ENCODE data around the gene PIAS1. TPM values are rescaled to one million over a fixed set of nuclear protein-coding genes. Genes with fewer than 3 reads are reported as not detected.

PIAS1 gene
- total RNA-seq, 2 experiments from 2014 or later = 26.7 to 45.8 TPM

GRCh38 chr15:68205558-68205944 lies 151.4 kb downstream of the PIAS1 start:
- no peak for ATAC-seq
- H3K36me3 Mint-ChIP-seq (ENCODE audit: low read depth) = peaks cover 7% of the 10 kb centered on the region
- no peak for DNase-seq
- H3K4me3 Mint-ChIP-seq = no peak overlapping the region
- no peaks in the 10 kb centered on the region for H3K9me3 Mint-ChIP-seq (ENCODE audit: low read depth)
- ChIA-PET CTCF (interaction anchor here (0.6 to 1.0 kb wide), 2 partner anchors 11 to 15 kb away, joined by 3 read pairs; no protein-coding TSS in a partner anchor), POLR2A (no interaction called here)
- H3K27ac Mint-ChIP-seq = no peak overlapping the region
- peaks cover 22% of the 10 kb centered on the region for H3K4me1 Mint-ChIP-seq
- H3K27me3 Mint-ChIP-seq = no peaks in the 10 kb centered on the region
- intact Hi-C loops (cut with DNase I, micrococcal nuclease) = no loop called here

DNA sequence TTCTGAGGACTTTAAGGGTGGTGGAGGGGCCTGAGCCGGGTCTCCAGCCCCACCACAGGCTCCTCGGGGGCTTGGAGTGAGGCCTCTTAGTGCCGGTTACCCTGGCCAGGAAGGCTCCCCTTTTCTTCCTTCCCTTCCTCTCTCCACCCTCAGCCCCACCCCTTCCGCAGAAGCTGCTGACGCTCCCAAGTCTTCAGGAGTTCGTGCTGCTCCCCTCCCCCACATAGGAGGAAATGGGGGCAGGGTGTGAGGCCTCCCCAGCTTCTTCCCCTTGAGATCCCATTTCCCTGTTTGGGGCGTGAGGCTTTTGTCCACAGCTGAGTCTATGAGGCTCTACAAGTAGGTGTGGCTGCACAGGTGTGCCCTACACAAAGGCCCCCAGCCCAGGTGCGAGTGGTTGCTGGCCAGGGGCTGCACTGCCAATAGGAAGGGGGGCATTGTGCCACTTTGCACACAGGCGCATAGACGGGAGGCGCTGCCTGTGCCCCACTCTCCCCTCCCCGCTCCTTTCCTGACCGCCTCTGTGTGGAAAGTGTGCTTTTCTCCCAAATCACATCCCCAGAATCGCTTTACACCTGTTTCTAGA lies 151.9 kb downstream of the PIAS1 start:
- H3K27ac Mint-ChIP-seq = no peak overlapping the region
- peaks cover 24% of the 10 kb centered on the region for H3K4me1 Mint-ChIP-seq
- H3K36me3 Mint-ChIP-seq (ENCODE audit: low read depth) = peaks cover 7% of the 10 kb centered on the region
- no peak for DNase-seq
- H3K27me3 Mint-ChIP-seq = no peaks in the 10 kb centered on the region
- ATAC-seq = no peak
- ChIA-PET CTCF (interaction anchor here (0.6 to 1.0 kb wide), 2 partner anchors 10 to 15 kb away, joined by 3 read pairs; no protein-coding TSS in a partner anchor), POLR2A (no interaction called here)
- H3K9me3 Mint-ChIP-seq (ENCODE audit: low read depth) = no peaks in the 10 kb centered on the region
- intact Hi-C loops (cut with DNase I, micrococcal nuclease) = no loop called here
- no peak overlapping the region for H3K4me3 Mint-ChIP-seq

DNA sequence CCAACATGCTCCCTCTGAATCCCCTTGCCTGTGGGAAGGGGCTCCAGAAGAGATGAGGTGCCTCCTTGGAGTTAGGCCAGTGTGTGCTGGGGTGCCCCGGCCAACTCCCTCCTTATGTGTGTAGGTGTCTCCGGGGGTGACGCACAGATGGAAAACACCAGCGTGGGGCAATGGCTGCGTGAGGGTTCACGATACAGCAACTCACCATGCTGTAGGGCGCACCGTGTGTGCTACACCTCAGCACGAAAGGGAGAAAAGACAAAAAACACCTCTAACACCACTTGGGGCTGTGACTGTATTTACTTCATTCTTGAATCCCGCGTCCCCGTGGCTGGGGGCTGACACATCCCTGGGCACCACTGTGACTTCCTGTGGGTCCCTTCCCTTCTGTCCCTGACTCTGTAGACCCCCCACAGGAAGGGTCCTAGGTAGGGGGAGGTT lies 152.6 kb downstream of the PIAS1 start:
- ChIA-PET POLR2A (no interaction called here), CTCF (no interaction called here)
- DNase-seq (no peak), ATAC-seq (no peak)
- no peak overlapping the region for H3K27ac Mint-ChIP-seq
- H3K4me1 Mint-ChIP-seq = peaks cover 24% of the 10 kb centered on the region
- H3K9me3 Mint-ChIP-seq (ENCODE audit: low read depth) = no peaks in the 10 kb centered on the region
- H3K36me3 Mint-ChIP-seq (ENCODE audit: low read depth) = peaks cover 9% of the 10 kb centered on the region
- H3K4me3 Mint-ChIP-seq = no peak overlapping the region
- intact Hi-C loops (cut with DNase I, micrococcal nuclease) = no loop called here
- no peaks in the 10 kb centered on the region for H3K27me3 Mint-ChIP-seq

DNA sequence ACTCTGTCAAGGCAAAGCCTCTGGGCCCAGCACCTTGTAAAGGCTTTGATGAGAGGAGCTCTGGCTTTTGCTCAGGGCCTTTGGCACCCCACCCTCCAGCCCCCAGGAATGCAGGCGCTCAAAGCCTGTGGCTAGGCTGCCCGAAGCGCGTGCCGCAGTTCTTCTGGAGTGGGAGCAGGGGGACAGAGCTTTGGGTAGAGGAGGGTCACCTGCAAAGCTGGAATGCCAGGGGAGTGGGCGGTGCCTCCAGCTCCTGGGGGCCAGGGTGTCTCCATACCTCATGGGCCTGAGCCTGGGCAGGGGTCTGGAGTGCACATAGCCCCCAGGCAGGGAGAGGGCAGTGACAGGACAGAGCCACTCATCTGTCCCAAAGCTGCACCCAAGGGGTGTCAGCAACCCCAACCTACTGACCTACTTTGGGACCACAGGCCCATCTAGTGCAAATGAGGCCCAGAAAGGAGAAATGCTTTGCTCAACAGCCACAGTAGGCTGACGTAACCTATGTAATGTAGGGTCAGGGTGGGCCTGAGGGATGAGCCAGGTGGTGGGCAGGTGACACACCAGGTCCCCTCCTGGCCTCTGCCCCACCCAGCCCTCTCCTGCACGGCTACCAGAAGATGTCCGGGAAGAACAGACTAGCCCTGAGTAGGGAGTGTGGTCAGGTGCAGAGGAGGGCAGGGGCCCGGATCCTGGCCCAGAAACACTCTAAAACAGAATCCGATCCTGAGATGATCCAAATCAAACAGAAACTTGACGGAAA lies 153.2 kb downstream of the PIAS1 start:
- intact Hi-C loops (cut with DNase I, micrococcal nuclease) = no loop called here
- no peaks in the 10 kb centered on the region for H3K27me3 Mint-ChIP-seq
- H3K9me3 Mint-ChIP-seq (ENCODE audit: low read depth) = no peaks in the 10 kb centered on the region
- peaks cover 24% of the 10 kb centered on the region for H3K4me1 Mint-ChIP-seq
- no peak for DNase-seq
- H3K4me3 Mint-ChIP-seq = no peak overlapping the region
- ATAC-seq = no peak
- ChIA-PET CTCF (no interaction called here), POLR2A (no interaction called here)
- peaks cover 15% of the 10 kb centered on the region for H3K36me3 Mint-ChIP-seq (ENCODE audit: low read depth)
- no peak overlapping the region for H3K27ac Mint-ChIP-seq

- H3K27me3 Mint-ChIP-seq = no peaks in the 10 kb centered on the region
- ChIA-PET CTCF (no interaction called here), POLR2A (no interaction called here)
- H3K9me3 Mint-ChIP-seq (ENCODE audit: low read depth) = no peaks in the 10 kb centered on the region
- peaks cover 24% of the 10 kb centered on the region for H3K4me1 Mint-ChIP-seq
- DNase-seq (no peak), ATAC-seq (no peak)
- no peak overlapping the region for H3K4me3 Mint-ChIP-seq
- intact Hi-C loops (cut with DNase I, micrococcal nuclease) = no loop called here
- H3K27ac Mint-ChIP-seq = peak overlapping the region; percentile 31
- peaks cover 15% of the 10 kb centered on the region for H3K36me3 Mint-ChIP-seq (ENCODE audit: low read depth)
Measured at GRCh38 chr15:68208136-68208535, 154.0 kb downstream of the PIAS1 start.

DNA sequence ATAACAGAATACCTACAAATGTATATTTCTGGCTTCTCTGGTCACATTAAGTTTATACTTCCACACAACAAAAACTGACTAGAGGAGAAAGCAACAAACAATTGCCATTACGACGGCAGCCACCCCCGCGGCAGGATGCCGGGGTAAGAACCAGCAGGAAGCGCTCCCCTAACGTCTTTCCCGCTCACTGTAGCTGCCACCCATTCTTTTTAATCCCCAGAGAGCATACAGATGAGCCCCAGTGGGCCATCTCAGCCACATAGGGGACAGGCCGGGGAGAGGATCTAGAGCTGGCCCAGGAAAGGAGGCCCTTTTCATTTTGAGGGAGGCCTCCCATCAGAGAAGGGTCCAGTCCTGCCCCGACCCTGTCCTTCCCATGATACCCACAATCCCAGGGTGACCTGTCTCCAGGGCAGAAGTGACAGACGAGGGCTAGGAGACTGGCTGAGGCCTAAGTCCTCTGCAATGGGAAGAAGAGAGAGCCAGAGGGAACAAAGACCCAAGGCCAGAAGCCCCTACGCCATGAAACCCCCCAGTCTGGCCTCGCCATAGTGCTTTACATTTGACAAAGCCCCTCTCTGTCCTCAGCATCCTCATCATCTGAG lies 154.6 kb downstream of the PIAS1 start:
- DNase-seq = peak; percentile 53
- H3K27ac Mint-ChIP-seq = peak overlapping the region; percentile 42
- H3K9me3 Mint-ChIP-seq (ENCODE audit: low read depth) = no peaks in the 10 kb centered on the region
- ATAC-seq = no peak
- peaks cover 16% of the 10 kb centered on the region for H3K36me3 Mint-ChIP-seq (ENCODE audit: low read depth)
- POLR2A ChIA-PET = no interaction called here
- H3K4me3 Mint-ChIP-seq = no peak overlapping the region
- peaks cover 24% of the 10 kb centered on the region for H3K4me1 Mint-ChIP-seq
- CTCF ChIA-PET = no interaction called here
- H3K27me3 Mint-ChIP-seq = no peaks in the 10 kb centered on the region
- intact Hi-C loops (cut with DNase I, micrococcal nuclease) = no loop called here

DNA sequence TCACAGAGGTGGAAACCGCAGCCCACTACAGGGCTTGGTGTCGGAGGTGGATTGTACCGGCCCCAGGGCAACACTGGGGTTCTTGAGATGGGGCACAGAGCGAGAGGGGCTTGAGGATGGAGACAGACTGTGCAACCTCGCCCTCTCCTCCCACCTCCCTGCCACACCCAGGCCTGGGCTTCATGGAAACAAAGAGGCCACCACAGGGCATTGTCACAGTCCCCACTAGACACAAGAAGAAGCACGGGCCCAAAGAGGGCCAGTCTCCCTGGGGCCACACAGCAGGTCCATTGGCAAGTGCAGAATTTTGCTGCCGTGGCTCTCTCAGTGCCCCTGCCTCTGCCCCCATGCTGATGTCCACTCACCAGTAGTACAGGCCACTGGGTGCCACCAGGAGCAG lies 155.2 kb downstream of the PIAS1 start:
- peaks cover 24% of the 10 kb centered on the region for H3K4me1 Mint-ChIP-seq
- peaks cover 19% of the 10 kb centered on the region for H3K36me3 Mint-ChIP-seq (ENCODE audit: low read depth)
- ChIA-PET CTCF (interaction anchor here (1.2 kb wide), 1 partner anchor 179 kb away, joined by 3 read pairs; no protein-coding TSS in a partner anchor), POLR2A (no interaction called here)
- H3K27ac Mint-ChIP-seq = peak overlapping the region; percentile 59
- DNase-seq (no peak), ATAC-seq (no peak)
- H3K9me3 Mint-ChIP-seq (ENCODE audit: low read depth) = no peaks in the 10 kb centered on the region
- intact Hi-C loops (cut with DNase I, micrococcal nuclease) = no loop called here
- H3K4me3 Mint-ChIP-seq = no peak overlapping the region
- no peaks in the 10 kb centered on the region for H3K27me3 Mint-ChIP-seq

DNA sequence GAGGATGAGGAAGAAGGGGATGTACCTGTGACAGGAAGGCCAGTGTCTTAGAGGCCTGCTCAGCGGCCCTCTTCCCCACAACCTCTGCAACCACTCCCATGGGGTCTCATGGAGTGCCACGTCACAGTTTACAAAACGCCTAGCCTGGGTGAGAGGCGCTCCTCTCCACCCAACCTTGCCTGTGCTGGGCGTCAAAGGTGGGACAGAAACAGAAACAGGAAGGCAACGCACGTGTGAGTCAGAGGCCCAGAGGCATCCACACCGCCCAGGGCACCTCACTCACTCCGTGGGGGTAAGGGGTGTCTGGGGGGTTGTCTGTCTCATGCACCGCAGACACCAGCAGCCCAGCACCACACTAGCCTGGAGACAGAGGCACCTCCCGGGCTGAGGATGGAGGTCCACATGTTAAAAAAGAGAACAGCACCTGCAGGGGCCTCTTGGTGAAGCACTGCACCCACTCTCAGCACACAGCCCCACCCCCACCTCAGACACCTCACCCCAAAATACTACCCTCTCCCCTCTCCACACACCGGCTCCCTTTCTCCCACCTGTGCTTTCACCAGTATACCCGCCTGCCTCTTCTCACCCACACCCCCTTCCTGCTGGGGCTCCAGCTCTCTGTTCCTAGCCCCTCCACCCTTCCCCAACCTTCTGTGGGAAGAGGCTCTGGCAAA lies 155.8 kb downstream of the PIAS1 start:
- DNase-seq (peak; percentile 66), ATAC-seq (peak; percentile 90)
- Mint-ChIP-seq H3K9me3 (ENCODE audit: low read depth) (no peaks in the 10 kb centered on the region), H3K4me1 (peaks cover 21% of the 10 kb centered on the region), H3K27ac (peak overlapping the region; percentile 59), H3K27me3 (no peaks in the 10 kb centered on the region), H3K4me3 (no peak overlapping the region), H3K36me3 (ENCODE audit: low read depth) (peaks cover 19% of the 10 kb centered on the region)
- ChIA-PET CTCF (interaction anchor here (0.6 to 1.2 kb wide), 2 partner anchors 164 to 180 kb away, joined by 3 read pairs; no protein-coding TSS in a partner anchor), POLR2A (no interaction called here)
- intact Hi-C loops (cut with DNase I, micrococcal nuclease) = loop anchor here (1.0 to 5.0 kb wide), 2 partner anchors 347 to 348 kb away; no protein-coding TSS in a partner anchor

DNA sequence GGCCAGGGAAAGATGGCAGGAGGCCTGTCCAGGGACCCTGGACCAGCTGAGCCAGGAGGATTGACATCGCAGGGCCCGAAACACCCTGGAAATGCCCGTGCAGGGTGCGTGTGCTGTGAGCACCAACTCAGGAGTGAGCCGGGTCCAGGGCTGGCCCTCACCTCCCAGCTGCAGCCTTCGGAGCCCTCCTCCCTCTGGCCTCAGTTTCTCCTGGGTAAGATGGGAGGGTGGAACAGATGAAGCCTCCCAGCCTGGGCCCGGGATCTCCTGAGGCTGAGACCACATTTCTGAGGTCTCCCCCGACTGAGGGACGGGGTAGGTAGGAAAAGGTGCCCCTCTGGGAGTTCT lies 156.3 kb downstream of the PIAS1 start:
- DNase-seq = no peak
- Mint-ChIP-seq H3K27ac (no peak overlapping the region), H3K4me1 (peaks cover 20% of the 10 kb centered on the region), H3K27me3 (no peaks in the 10 kb centered on the region), H3K36me3 (ENCODE audit: low read depth) (peaks cover 20% of the 10 kb centered on the region), H3K4me3 (no peak overlapping the region), H3K9me3 (ENCODE audit: low read depth) (no peaks in the 10 kb centered on the region)
- intact Hi-C loops (cut with DNase I, micrococcal nuclease) = loop anchor here (1.0 to 5.0 kb wide), 2 partner anchors 347 to 348 kb away; no protein-coding TSS in a partner anchor
- ChIA-PET CTCF (interaction anchor here (0.6 to 1.2 kb wide), 2 partner anchors 165 to 180 kb away, joined by 3 read pairs; no protein-coding TSS in a partner anchor), POLR2A (no interaction called here)
- no peak for ATAC-seq

DNA sequence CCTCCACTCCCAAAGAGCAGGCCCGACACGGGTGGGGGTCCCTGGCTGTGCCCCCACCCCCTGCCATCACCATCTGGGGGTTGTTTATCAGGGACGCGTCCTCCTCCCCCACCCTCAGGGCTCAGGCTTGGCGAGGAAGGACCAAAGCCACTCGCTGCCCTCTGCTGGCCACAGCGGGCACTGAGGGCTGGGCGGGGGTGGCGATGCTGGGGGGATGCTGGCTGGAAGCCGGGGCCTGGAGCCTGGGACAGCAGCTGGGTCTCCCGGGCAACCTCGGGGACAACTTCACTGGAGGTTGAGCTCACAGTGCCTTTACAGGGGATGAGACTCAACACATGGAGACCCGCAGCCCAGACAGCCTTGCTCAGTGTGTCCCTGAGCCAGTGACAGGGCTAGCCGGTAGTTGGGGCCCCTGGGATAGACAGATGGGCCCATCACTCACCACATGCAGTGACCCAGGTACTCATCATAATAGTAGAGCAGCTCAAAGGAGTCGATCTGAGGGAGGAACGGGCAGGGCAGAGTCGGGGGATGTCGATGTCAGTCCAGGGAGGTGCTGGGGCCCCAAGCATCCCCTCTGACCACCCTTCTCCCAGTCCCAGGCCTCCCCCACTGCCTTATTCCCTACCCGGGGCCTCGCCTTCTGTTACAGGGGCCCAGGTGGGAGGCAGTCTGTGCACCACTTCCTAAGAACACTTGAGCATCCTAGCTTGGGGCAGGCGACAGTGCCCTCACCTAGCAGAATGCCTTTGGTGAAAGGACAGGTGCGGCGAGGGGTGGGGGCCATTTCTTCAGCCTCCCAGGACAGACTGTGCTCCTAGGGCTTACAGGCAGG lies 156.9 kb downstream of the PIAS1 start:
- Mint-ChIP-seq H3K36me3 (ENCODE audit: low read depth) (peaks cover 19% of the 10 kb centered on the region), H3K4me3 (no peak overlapping the region), H3K27ac (no peak overlapping the region), H3K27me3 (no peaks in the 10 kb centered on the region), H3K9me3 (ENCODE audit: low read depth) (no peaks in the 10 kb centered on the region), H3K4me1 (peaks cover 20% of the 10 kb centered on the region)
- DNase-seq (peak; percentile 73), ATAC-seq (peak; percentile 42)
- CTCF ChIA-PET = interaction anchor here (0.6 to 1.2 kb wide), 4 partner anchors 40 to 452 kb away, joined by 3 read pairs; no protein-coding TSS in a partner anchor
- POLR2A ChIA-PET = no interaction called here
- intact Hi-C loops (cut with DNase I, micrococcal nuclease) = loop anchor here (1.0 to 5.0 kb wide), 2 partner anchors 348 to 349 kb away; no protein-coding TSS in a partner anchor

Measured in activated CD4-positive, alpha-beta T cell treated with anti-CD3 and anti-CD28 coated beads for 36 hours (primary cell).